HG03520 (cell line): Measurements from ENCODE around the gene NAT9.

Experiments used
- ATAC-seq: cut with Tn5 transposase; IDR thresholded peaks from one replicate; pipeline ENCODE4 v1.9.1; 2021; ENCODE audit warnings: mild to moderate bottlenecking, moderate library complexity; ENCODE audit not compliant: unreplicated experiment

NAT9 gene

GRCh38 chr17:74731347-74731605 lies 44.9 kb downstream of the NAT9 start:
- no peak for ATAC-seq

GRCh38 chr17:74730491-74731346 lies 45.4 kb downstream of the NAT9 start:
- ATAC-seq, result no peak

GRCh38 chr17:74729866-74730265 lies 46.3 kb downstream of the NAT9 start:
- ATAC-seq, result no peak

- no peak for ATAC-seq
These were observed 46.8 kb downstream of the NAT9 start for GRCh38 chr17:74729368-74729767.

GRCh38 chr17:74728702-74729075 lies 47.5 kb downstream of the NAT9 start:
- ATAC-seq, result no peak

- ATAC-seq, result no peak
These were observed 48.0 kb downstream of the NAT9 start for GRCh38 chr17:74728033-74728701.

- no peak for ATAC-seq
These were observed 51.0 kb downstream of the NAT9 start for GRCh38 chr17:74725111-74725510.

- ATAC-seq, result no peak
These were observed 52.3 kb downstream of the NAT9 start for GRCh38 chr17:74723891-74724290.

- ATAC-seq, result no peak
These were observed 53.4 kb downstream of the NAT9 start for GRCh38 chr17:74722782-74723181.
